Left lung (tissue), 10 donors: ENCODE data around the gene TANGO2. TPM values are rescaled to one million over a fixed set of nuclear protein-coding genes. Genes with fewer than 3 reads are reported as not detected.

Source experiments
- ATAC-seq: fragments of 200-7000 bp; cut with Tn5 transposase; one replicate; pipeline ENCODE4 v1.9.1; 2020; ENCODE audit warnings: moderate library complexity
- DNase-seq, 4 donors: peaks; one replicate each; pipeline ENCODE4 v3.0.0-alpha.2; 2013 to 2020
- H3K27ac ChIP-seq, 2 donors: fragments of 200-600 bp; sonication (generic) in 1 of 2; one replicate each; pipeline versions ENCODE4 v1.5.0 to v1.8.0; 2020 to 2021
- H3K27me3 ChIP-seq, 2 donors: fragments of 200-600 bp; sonication (generic) in 1 of 2; one replicate each; pipeline versions ENCODE4 v1.5.0 to v1.8.0; 2020 to 2021
- H3K36me3 ChIP-seq, 2 donors: fragments of 200-600 bp; sonication (generic) in 1 of 2; one replicate each; pipeline versions ENCODE4 v1.5.0 to v1.8.0; 2020 to 2021
- H3K4me1 ChIP-seq, 2 donors: fragments of 200-600 bp; one replicate each; pipeline ENCODE4 v1.8.0; 2021
- H3K4me3 ChIP-seq, 2 donors: fragments of 200-600 bp; sonication (generic) in 1 of 2; one replicate each; pipeline versions ENCODE4 v1.5.0 to v1.8.0; 2020 to 2021; ENCODE audit warnings: mild to moderate bottlenecking in 1 of 2
- H3K9me3 ChIP-seq, 2 donors: fragments of 200-600 bp; sonication (generic) in 1 of 2; one replicate each; pipeline versions ENCODE4 v1.5.0 to v1.8.0; 2020 to 2021
- intact Hi-C, 2 donors: fragments of 100-400 bp; cut with DNase I; formaldehyde crosslinking; loops; one replicate each; pipeline versions ENCODE4 v1.11.2 to v1.14.2; 2022
- polyA plus RNA-seq, 6 donors: library from polyadenylated mRNA; unstranded; fragments of 120-200 nt; gene quantifications; one replicate each; pipeline ENCODE4 v1.2.1, GENCODE V29; 2013; ENCODE audit not compliant: insufficient read length in 6 of 6
- total RNA-seq, 2 donors: library from RNA; stranded (reverse); fragmentation: NEBNext Ultra II Directional; extraction: Animal tissue kit (Norgen Biotek cat#: 25700); gene quantifications; one replicate each; pipeline ENCODE4 v1.2.1, GENCODE V29; 2021
- TF ChIP-seq, protein P1 (sequence below), 2 donors: fragments of 200-600 bp; sonication (generic) in 1 of 2; IDR thresholded peaks; one replicate each; pipeline versions ENCODE4 v1.5.0 to v1.8.0; 2021; ENCODE audit warnings: antibody characterized with exemption in 2 of 2
- donor health status: DM: no; HTN: yes; CAD: no.
- donor health status: DM: no; HTN: no; CAD: no.

TANGO2 gene
- total and polyA plus RNA-seq, 8 donors: 10.9 to 47.2 (median 13.6) TPM

DNA sequence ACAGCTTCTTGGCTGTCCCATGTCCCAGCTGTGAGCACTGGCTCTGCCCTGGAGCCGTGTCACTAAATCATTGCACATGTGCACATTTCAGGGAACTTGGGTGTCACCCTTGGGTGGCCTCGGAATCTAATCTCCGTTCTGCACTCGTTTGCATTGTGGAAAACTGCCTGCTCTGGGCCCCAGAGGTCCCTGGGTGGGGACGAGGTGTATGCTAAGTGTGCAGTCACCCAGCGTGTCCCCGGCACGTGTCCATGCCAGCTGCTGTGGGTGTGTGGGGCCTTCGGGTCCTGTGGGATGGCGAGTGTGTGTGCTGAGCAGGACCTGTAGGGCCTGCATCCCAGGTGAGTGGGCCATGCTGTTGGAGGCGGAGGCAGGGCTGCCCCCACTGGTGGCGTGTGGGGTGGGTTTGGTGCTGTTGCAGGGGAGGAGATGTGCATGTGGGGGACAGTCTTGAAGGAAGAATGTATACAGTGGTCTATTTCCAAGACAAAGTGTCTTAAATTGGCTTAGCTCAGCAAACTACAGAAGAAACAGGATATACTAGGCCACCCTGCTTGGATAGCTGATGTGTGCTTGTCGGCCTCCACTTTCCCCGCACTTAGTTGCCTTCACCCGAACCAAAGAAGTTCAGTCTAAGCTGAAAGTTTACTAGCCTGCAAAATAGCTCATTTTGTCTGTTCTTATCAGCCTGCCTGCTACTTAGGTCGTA is 14.6 kb downstream of the TANGO2 start:
- ATAC-seq: no peak
- TF ChIP-seq, protein P1, sequence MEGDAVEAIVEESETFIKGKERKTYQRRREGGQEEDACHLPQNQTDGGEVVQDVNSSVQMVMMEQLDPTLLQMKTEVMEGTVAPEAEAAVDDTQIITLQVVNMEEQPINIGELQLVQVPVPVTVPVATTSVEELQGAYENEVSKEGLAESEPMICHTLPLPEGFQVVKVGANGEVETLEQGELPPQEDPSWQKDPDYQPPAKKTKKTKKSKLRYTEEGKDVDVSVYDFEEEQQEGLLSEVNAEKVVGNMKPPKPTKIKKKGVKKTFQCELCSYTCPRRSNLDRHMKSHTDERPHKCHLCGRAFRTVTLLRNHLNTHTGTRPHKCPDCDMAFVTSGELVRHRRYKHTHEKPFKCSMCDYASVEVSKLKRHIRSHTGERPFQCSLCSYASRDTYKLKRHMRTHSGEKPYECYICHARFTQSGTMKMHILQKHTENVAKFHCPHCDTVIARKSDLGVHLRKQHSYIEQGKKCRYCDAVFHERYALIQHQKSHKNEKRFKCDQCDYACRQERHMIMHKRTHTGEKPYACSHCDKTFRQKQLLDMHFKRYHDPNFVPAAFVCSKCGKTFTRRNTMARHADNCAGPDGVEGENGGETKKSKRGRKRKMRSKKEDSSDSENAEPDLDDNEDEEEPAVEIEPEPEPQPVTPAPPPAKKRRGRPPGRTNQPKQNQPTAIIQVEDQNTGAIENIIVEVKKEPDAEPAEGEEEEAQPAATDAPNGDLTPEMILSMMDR (IDR thresholded peaks at IDR 0.05): no peak
- no peak for DNase-seq
- no peaks in the 10 kb centered on the region for H3K9me3 ChIP-seq
- H3K36me3 ChIP-seq: peaks cover 0 to 75% of the 10 kb centered on the region in 2 donors
- no peaks in the 10 kb centered on the region for H3K27me3 ChIP-seq
- peaks cover 0 to 21% of the 10 kb centered on the region in 2 donors for H3K4me1 ChIP-seq
- H3K4me3 ChIP-seq: no peak overlapping the region
- intact Hi-C loops: no loop called here
- no peak overlapping the region for H3K27ac ChIP-seq

DNA sequence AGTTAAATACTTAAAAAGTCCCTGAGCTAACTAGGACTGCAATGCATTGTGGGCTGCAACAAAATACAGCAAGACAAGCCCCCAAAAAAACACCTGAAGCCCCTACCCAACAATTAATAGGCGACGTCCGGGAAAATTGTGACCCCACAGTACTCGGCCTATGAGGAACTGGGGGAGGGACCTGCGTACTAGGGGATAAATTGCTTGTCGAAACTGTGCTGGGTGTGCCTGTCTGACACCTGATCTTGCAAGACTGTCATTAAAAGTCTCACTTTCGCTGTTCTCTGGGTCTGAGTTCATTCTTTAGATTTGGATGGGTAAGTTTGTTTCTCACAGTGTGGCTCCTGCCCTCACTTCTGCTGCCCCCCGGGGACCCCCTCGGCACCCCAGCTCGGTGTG is 15.2 kb downstream of the TANGO2 start:
- Histone ChIP-seq H3K36me3 (peaks cover 0 to 81% of the 10 kb centered on the region in 2 donors), H3K9me3 (no peaks in the 10 kb centered on the region), H3K4me3 (no peak overlapping the region), H3K4me1 (peaks cover 0 to 21% of the 10 kb centered on the region in 2 donors), H3K27ac (no peak overlapping the region), H3K27me3 (no peaks in the 10 kb centered on the region)
- ATAC-seq (no peak), DNase-seq (no peak)
- intact Hi-C loops: no loop called here
- TF ChIP-seq, protein P1 (IDR thresholded peaks at IDR 0.05): no peak

DNA sequence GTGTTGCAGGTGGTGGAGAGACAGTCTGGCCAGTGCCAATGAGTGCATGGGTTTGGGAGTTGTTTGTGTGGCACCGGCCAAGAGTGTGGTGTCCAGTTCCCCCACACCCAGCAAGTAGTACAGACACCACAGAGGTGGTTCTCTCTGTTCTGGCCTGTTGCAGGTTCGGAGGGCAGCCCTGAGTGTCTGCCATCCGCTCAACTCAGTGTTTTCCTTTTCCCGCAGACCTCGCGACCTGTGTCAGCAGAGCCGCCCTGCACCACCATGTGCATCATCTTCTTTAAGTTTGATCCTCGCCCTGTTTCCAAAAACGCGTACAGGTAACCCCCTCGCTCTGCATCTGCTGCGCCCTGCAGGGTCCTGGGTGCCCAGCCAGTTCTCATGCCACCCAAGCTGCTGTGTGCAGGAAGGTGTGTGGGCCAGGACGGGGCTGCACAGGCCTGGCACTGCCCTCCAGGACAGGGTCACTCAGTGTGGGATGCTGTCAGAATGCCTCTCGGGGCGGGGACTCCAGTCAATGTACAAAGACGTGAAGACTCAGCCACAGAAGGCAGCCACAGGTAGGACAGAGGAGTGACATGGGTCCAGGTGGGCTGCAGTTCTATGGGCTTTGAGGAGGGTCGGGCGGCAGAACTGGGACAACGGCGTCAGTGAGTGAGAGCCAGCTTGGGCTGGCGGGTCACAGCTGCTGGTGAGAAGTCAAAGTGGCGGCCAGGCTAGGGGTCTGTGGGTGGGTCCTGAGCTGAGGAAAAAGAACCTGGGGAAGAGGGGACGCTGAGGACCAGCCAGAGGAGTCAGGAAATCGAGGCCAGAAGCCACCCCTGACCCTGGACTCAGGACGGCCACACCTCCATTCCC is 15.9 kb downstream of the TANGO2 start:
- DNase-seq (no peak), ATAC-seq (no peak)
- H3K36me3 ChIP-seq: peaks cover 0 to 82% of the 10 kb centered on the region in 2 donors
- H3K4me3 ChIP-seq: no peak overlapping the region
- TF ChIP-seq, protein P1 (IDR thresholded peaks at IDR 0.05): no peak
- no peaks in the 10 kb centered on the region for H3K27me3 ChIP-seq
- intact Hi-C loops: no loop called here
- H3K27ac ChIP-seq: no peak overlapping the region
- H3K4me1 ChIP-seq: peaks cover 0 to 15% of the 10 kb centered on the region in 2 donors
- no peaks in the 10 kb centered on the region for H3K9me3 ChIP-seq

DNA sequence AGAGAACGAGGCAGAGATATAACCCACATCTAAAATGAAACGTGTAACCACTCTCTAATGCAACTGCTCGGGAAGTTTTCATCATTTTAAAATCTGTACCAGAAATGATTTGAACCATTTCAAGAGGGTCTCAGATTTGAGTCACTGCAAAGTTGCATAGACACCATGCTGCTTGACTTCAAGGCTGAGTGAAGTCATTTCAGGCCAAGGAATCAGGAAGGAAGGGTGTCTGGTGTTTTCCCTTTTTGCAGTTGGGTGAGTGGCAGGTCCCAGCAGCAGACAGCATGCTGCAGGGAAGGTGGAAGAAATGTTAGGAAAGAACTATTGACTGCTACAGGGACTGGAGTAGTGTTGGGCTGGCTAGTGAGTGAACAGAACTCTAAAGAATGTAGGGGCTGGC is 16.5 kb downstream of the TANGO2 start:
- intact Hi-C loops: no loop called here
- Histone ChIP-seq H3K27ac (no peak overlapping the region), H3K4me3 (no peak overlapping the region), H3K9me3 (no peaks in the 10 kb centered on the region), H3K36me3 (peaks cover 0 to 82% of the 10 kb centered on the region in 2 donors), H3K27me3 (no peaks in the 10 kb centered on the region), H3K4me1 (peaks cover 0 to 9% of the 10 kb centered on the region in 2 donors)
- ATAC-seq: no peak
- TF ChIP-seq, protein P1 (IDR thresholded peaks at IDR 0.05): no peak
- no peak for DNase-seq

DNA sequence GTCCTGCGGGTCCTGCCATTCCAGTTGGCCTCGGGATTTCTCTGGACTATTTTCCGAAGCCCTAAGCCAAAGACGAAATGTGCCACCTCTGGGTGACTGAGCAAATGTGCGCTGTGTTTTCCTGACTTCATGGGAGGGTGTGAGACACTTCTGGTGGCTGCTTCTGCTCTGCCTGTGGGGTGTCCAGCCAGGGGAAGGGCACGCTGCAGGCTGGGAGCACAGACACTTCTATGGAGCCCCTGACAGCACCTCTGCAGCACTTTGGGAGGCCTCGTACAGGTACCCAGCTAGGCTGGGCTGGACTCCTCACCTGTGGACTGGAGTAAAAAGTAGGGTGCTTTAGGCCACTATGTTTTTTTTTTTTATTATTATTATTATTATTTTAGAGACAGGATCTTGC is 17.7 kb downstream of the TANGO2 start:
- ATAC-seq (no peak), DNase-seq (no peak)
- peaks cover 0 to 86% of the 10 kb centered on the region in 2 donors for H3K36me3 ChIP-seq
- no peaks in the 10 kb centered on the region for H3K27me3 ChIP-seq
- H3K27ac ChIP-seq: no peak overlapping the region
- H3K9me3 ChIP-seq: no peaks in the 10 kb centered on the region
- H3K4me3 ChIP-seq: no peak overlapping the region
- intact Hi-C loops: no loop called here
- TF ChIP-seq, protein P1 (IDR thresholded peaks at IDR 0.05): no peak
- no peaks in the 10 kb centered on the region for H3K4me1 ChIP-seq
